Globus pallidus (tissue), 1 donor: ENCODE measurements around the gene BACE2.

Experiments
- DNase-seq: peaks from one replicate; pipeline ENCODE4 v3.0.0-alpha.2; 2015; ENCODE audit warnings: low spot score

The BACE2 gene

DNA sequence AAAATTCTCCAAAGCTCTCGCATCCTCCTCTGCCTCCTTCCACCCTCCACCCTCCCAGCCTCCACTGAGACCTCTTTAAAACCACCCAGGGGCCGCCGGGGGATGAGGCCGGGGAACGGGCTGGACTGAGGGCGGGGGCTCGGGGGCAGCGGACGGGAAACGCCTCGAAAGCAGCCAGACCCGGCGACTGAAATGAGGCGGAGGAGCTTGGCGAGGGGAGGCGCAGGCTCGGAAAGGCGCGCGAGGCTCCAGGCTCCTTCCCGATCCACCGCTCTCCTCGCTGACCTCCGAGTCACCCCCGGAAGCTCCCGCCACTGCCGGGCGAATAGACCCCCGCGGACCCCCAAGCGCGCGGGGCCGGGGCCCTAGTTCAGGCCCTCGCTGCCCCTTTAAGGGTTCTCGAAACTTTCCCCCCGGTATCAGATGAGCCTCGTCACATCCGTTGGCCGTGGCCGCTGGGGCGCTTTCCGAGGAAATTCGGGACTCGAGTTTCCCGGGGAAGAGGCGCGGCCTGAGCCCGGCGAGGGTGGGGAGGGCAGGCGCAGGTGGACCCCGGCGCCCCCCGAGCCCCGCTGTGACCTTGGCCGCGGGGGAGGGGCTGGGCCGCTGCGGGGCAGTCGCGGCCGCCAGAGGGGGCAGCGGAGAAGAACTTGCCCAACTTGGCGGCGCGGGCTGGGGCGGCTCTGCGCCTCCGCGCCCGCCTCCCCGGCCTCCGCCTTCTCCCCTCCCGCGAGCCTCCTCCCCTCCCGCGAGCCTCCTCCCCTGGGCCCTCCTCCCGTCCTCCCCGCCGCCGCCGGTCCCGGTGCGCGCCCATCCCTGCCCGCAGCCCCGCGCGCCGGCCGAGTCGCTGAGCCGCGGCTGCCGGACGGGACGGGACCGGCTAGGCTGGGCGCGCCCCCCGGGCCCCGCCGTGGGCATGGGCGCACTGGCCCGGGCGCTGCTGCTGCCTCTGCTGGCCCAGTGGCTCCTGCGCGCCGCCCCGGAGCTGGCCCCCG, at the start of gene BACE2:
BACE2 (plus strand) TSS at position 813 of the 995 bp plus-strand sequence; CDS start at position 917, 104 bp downstream.
- DNase-seq = peak; percentile 61

DNA sequence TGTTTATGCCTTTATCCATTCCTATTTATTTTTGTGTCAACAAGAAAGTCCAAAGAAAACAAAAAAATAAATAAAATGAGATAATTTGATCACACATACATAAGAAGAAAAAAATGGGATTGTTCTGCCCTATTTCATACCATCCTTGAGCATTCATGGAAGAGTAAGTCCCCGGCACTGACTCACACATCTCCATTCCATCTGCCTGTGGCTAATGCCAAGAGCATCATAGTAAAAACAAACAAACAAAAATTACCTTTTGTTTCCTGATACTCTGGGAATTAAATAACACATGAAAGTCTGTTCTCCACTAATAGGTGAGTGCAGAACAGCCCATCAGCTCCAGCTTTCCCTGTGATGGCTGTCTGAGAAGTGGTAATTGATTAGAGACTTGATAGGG, 48.1 kb upstream of the BACE2 start:
- DNase-seq = no peak

DNA sequence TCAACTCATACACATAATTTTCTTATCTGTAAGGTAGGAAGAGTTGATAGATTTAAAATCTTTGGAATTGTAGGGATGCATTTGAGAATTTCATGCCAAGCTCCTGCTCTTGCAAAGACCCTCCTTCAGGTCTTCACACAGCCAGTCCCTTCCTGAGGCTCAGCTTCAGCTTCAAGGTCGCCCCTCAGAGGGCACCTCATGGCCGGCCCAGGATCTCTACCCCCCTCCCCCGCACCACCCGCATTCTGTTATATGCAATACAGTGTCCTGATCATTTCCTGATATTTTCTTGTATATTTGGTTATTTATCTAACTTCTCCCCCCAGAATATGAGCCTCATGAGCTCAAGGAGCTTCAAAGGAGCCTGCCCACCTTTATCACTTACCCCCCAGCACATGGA, 47.0 kb upstream of the BACE2 start:
- DNase-seq = no peak

DNA sequence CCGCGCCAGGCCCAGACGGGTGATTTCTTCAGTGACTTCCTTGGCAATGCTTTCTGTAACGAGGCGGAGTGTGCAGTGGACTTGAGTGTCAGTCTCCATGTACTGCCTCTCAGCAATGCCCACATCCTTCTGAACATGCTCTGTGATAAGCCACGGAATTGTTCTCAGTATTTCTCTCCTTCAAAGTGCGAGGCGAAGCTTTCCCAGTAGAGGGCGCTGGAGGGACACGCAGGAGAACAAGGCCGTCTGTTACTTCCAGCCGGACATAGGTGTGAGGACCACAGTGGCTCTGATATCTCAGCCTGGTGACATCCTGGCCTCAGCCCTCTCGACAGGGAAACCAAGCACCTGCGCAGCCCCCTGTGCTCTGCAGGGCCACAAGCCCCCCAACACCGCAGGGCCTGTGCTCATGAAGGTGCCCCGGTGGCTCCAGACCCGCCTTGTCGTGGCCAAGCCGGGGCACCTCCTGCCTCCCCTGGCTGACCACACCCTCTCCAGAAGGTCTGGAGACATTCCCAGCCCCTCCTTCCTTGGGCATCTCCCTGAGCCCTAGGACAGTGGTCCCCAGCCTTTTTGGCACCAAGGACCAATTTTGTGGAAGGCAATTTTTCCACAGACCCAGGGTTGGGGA, 46.1 kb upstream of the BACE2 start:
- peak; percentile 74 for DNase-seq

- DNase-seq = no peak
Measured at GRCh38 chr21:41124641-41125201, 43.2 kb upstream of the BACE2 start.

GRCh38 chr21:41128981-41129380, 39.0 kb upstream of the BACE2 start:
- no peak for DNase-seq

DNA sequence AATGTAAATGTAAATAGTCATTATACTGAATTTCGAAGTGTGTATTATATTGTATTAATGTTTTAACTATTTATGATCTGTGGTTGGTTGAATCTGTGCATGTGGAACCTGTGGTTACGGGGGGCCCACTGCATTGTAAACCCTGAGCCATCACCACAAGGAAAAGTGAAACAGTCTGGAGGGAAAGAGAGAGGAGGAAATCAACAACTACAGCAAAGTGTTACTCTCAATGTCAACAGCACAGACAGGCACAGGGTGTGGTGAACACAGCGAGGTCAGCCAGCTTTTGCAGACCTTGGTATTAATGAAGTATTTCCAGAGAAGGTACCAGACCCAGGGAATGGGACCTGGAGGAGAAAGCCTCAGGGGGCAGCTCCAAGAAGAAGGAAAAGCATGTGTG, 37.1 kb upstream of the BACE2 start:
- DNase-seq = no peak

GRCh38 chr21:41133874-41134522, 34.0 kb upstream of the BACE2 start:
- peak; percentile 31 for DNase-seq

DNA sequence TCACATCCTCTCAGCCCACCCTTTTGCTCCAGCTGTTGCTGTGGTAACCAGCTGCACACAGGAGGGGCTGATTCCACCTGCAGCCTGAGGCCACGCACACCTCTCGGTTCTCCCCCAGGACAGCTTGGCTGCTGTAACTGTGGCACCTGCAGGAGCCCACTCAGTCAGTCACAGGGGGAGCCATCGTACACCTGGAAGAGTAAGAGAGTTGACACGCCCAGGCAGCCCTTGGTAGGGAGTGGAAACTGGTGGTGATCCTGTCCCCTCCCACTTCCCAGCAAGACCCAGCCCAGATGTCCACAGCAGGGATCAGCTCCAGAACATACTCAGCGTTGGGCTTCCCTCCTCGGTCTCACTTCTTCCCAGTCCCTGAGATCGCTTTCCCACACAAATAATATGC, 32.2 kb upstream of the BACE2 start:
- DNase-seq = no peak

- DNase-seq = no peak
Measured at GRCh38 chr21:41136286-41136685, 31.7 kb upstream of the BACE2 start.

DNA sequence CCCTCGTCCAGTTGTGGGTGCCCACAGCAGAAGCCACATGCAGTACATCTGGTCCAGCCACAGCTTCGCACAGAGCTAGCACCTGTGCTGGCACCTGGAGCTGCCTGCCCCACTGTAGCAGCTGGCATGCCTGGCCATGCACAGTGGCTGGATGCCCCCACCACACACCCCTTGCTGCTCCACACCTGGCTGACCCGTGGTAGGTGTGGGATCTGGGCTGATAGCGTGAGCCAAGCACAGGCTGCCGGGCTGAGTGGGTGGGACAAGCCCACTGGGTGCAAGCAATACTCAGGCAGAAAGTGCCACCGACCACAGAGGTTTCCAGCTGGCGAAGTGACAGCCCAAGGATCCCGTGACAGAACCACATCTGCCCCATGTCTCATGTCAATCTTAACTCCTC, 30.6 kb upstream of the BACE2 start:
- no peak for DNase-seq

DNA sequence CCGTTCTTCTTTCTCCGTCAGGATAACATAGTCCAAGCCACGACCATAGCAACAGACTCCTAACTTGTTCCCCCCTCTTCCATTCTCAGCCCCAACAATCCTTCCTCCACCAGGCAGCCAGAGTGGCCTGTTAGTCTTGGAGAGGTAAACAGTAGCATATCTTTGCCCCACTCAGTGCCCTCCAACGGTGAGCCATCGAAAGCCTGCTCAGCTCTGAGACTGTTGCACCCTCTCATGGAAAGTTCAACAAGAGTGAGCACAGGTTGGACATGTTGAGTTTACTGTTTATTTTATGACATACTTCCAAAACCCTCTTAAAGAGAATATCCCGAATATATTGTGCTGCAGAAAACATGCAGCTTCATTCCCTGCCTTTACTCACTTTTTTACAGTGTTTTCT, 30.1 kb upstream of the BACE2 start:
- no peak for DNase-seq

DNA sequence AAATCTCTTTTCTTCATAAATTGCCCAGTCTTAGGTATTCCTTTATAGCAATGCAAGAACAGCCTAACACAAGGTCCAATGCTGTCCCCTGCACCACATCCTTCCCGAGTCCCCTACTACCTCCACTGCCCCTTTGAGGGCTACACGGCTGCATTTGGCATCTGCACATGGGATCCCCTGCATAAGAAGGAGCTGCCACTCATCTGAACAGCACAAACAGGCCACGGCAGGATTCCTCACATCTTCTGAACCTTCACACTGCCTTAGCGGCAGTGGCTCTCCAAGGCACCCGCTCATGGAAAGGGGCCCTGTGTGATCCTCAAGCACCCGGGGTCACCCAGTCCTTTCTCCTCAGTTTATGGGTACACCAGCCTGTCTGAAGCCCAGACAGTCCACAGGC, 29.2 kb upstream of the BACE2 start:
- DNase-seq = no peak

DNA sequence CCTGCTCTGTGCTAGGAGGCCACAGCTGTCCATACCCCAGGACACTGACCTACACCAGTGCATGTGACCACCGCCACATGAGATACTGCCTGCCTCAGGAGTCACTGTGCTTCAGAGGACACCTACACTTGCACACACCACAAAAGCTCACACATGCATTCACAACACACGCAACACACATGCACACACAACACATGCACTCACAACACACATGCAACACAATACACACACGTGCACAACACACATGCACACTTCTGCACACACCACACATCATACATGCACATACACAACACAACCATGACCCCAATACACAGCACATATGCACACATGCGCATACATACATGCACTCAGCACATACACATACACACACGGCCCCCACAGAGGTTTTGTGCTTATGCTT, 28.7 kb upstream of the BACE2 start:
- DNase-seq = no peak

GRCh38 chr21:41139951-41140350, 28.0 kb upstream of the BACE2 start:
- no peak for DNase-seq

DNA sequence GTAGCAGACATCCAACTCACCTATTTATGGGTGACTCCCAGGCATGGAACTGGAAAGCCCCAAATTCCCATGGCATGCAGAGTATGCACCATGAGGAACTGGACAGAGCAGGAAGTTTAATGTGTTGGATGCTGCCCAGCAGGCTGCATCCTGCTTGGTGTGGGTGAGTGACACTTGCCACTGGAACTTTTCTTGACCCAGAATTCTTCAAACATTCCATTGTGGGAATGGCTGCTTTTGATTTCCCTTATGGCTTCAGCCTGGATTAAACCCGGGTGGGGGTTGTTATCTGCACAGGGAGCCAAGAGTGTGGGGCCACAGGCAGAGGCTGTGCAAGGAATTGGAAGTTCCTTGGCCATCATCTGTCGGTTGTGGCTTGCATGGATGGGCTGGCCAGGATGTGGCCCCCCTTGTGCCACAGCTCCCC, 26.9 kb upstream of the BACE2 start:
- no peak for DNase-seq

DNA sequence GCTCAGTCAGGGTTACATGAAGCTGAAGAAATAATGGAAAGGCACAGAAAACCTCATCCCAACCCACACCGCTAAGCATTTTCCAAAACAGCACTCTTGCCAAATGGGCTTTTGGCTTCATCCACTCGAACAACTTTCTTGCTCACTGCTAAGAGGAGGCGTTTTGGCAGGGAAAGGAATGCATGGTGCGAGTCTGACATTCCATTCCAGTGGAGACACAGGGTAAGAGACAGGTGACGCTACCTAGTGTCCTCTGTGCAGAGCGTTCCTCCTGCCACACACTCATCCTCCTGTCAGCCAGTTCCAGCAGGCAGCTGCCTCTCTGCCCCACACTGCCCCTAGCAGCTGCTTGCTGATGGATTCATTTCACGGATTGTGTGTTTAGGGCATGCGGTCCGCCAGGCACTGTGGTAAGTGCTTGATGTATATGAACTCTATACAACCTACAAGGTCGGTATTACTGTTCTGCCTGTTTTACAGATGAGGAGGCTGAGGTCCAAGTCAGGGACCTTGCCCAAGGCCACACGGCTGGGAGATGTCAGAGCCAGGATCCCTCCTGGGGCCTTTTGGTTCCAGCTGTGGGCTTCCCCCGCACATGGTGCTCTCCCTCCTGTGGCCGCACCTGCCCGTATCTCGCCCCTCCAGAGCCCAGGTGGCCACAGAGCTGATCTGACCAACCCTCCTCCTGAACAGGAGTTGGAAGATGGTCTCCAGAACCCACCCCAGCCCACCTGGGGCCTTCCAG, 25.7 kb upstream of the BACE2 start:
- no peak for DNase-seq

DNA sequence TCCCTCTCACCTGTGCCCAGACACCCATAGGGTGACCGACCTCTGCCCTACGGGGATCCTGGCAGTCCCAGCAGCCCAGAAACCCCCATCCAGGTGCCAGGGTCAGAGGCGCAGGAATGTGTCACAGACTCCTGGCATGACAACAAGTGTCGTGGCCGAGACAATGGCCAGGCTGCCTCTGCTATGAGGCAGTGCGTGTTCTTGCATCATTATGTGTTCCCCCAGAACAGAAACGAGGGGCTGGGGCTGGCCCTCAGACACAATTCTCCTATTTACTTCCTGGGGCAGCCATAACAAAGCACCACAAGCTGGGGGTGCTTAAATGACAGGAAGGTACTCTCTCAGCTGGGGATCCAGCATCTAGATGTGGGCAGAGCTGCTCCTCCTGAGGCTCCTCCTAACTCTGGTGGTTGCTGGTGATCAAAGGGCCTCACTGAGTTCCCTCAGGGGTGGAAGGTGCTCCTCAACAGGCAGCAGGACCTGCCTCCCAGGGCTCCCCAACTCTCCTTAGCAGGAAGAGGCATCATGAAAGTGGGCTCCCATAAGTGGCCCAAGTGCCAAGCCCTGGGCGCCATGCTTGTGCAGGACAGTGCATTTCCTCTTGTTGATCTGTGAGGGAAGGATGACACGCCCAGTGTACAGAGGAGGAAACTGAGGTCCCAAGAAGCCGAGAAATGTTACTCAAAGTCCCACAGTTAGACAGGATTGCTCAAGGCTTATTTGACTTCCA, 24.2 kb upstream of the BACE2 start:
- DNase-seq = no peak

DNA sequence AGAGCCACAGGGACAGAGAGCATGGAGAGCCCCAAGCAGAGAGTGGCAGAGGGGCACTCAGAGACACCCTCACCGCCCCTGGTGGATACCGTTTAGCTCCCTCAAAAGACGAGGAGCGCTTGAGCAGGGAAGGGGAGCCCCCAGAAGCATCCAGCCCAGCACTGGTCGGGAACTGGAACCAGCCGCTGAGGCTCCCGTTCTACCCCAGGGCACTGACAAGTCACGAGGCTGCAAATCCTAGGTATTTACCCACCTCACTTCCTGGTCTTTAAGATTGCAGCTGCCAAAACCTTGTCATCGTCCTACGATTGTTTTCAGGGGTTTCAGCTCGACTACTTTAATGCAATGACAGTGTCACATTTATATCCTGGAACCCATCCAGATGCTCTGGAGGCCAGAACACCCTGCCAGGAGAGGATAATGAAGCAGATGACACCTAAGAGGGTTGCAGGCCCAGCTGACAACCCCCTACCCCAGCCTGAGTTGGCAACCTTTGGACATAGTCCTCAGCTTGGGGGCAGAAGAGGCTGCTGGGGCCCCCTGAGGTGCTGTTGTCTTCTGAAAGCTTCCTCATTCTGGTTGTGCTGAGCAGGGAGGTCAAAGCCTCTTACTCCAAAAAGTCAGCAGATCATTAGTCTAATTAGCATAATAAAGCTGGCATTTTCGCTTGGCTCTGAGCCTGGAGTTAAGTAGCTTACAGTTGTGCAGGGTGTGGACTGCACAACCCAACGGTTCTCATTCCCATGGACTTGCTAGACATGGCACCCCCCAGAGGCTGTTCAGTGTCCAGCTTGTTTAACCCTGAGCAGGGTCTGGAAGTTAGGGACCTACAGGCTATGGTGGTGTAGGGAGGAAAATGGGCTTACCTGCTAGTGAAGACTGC, 20.6 kb upstream of the BACE2 start:
- no peak for DNase-seq

DNA sequence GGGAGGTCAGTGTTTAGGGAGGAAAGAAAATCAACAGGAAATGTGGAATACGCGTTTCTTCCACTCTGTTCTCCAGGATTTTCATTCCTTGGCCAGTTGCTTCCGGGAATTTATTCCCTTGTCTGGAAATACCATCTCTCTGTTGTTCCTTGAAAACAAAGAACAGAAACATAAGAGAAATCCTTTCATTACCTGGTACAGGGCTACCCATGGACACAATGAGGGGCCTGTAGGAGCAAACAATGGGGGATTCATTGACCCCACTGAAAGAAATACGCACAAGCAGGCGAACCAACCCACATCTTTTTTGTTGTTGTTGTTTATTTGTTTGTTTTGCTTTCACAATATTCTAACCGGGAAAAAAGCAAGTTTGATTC, 20.0 kb upstream of the BACE2 start:
- no peak for DNase-seq
